Cardiac fibroblast (primary cell): ENCODE data around the gene TMEM127.
A peak's percentile ranks its signal among the peaks of the same experiment; 100 is the strongest.

Source experiments
- DNase-seq, 2 donors: peaks; one replicate each; pipeline versions ENCODE4 v3.0.0 to v3.0.0-alpha.2; 2010; ENCODE audit warnings: low read depth in 2 of 2
- H3K4me3 ChIP-seq, 2 donors: replicated peaks in 1 of 2; 1 replicate in 1 of 2; 2 replicates in 1 of 2; pipeline ENCODE4 v1.5.1; 2011; ENCODE audit warnings: low read depth in 2 of 2, low read length in 2 of 2, mild to moderate bottlenecking in 2 of 2, moderate library complexity in 1 of 2
- CTCF ChIP-seq: IDR thresholded peaks from one replicate; pipeline ENCODE4 v1.5.1; 2011; ENCODE audit warnings: low read depth, mild to moderate bottlenecking, low read length, inconsistent platforms

TMEM127 gene

DNA sequence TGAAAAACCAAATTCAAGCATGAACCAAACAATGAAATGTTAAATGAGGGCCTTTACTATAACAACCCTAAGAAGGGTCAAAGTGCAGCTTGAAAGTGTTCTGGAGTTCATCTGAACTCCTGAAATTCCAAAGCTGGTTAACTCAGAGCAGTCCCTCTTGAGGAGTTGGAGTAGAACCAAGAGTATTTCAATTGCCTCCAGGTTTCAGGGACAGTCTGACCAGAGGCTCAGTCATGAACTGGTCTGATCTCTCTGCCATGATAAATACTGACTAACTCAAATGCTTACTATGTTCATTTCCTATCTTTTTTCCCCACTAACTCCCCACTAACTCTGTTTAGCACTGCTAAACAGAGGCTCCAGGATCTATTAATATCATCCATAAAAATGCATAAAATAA lies 59.9 kb downstream of the TMEM127 start:
- H3K4me3 ChIP-seq: no peak overlapping the region

GRCh38 chr2:96204836-96205624 lies 60.8 kb downstream of the TMEM127 start:
- no peak for TF ChIP-seq CTCF
- H3K4me3 ChIP-seq: no peak overlapping the region
- peak; percentile 26 to 43 for DNase-seq

More for the DNA sequence above, 59.9 kb downstream of the TMEM127 start:
- DNase-seq: peak; percentile 41 to 85
- no peak for TF ChIP-seq CTCF

DNA sequence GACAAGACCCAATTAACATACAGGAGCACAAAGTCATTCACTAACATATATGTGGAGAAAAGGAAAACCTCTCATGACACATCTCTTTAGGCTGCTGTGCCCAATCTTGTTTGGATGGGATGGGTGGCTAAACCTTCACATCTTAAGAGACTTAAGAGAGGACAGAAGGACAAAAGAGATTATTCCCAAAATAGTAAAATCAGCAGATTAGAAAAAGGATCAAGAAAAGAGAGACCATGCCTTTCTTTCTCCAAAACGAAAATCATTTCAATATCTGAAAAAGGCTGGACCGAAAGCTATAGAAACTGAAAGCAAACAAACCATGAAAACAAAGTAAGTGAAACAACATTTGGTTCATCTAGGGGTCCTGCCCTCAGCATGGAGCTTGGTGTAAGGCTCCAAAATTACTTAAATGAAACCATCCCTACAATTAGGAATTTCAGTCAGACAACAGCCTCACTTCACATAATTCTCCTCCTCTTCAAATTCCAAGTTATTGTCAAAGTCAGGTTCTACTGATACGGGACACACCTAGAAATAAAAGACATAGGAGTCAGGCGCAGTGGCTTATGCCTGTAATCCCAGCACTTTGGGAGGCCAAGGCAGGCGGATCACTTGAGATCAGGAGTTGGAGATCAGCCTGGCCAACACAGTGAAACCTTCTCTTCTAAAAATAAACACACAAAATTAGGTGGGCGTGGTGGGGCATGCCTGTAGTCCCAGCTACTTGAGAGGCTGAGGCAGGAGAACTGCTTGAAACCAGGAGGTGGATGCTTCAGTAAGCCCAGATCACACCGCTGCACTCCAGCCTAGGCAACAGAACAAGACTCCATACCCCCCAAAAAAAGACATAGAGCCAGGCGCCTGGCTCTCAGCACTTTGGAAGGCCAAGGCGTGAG lies 62.4 kb downstream of the TMEM127 start:
- no peak for DNase-seq
- H3K4me3 ChIP-seq: no peak overlapping the region
- TF ChIP-seq CTCF: no peak

- TF ChIP-seq CTCF: no peak
- DNase-seq: no peak
- no peak overlapping the region for H3K4me3 ChIP-seq
These were observed 63.5 kb downstream of the TMEM127 start for GRCh38 chr2:96202152-96202854.

DNA sequence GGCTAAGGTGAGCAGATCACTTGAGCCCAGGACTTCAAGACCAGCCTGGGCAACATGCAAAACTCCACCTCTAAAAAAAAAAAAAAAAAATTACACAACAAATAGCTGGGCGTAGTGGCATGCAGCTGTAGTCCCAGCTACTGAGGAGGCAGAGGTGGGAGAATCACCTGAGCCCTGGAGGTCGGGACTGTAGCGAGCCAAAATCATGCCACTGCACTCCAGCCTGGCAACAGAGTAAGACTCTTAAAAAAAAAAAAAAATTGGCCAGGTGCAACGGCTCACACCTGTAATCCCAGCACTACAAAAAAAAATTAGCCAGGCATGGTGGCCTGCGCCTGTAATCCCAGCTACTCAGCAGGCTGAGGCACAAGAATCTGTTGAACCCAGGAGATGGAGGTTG lies 64.5 kb downstream of the TMEM127 start:
- no peak for TF ChIP-seq CTCF
- no peak for DNase-seq
- H3K4me3 ChIP-seq: no peak overlapping the region

DNA sequence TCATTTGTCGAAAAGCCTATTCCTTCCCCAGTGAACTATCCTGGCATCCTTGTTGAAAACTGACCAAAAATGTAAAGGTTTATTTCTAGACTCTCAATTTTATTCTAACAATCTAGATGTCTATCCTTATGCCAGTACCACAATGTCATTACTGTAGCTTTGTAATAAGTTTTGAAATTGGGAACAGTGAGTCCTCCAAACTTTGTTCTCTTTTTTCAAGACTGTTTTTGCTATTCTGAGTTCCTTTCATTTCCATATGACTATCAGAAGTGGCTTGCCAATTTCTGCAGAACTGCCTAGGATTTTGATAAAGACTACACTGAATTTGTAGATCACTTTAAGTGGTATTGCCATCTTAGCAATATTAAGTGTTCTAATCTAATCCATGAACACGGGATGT lies 66.9 kb downstream of the TMEM127 start:
- no peak overlapping the region for H3K4me3 ChIP-seq
- TF ChIP-seq CTCF: no peak
- no peak for DNase-seq
